HG02763 (cell line): ENCODE measurements around the gene CCDC102B.
A peak's percentile ranks its signal among the peaks of the same experiment; 100 is the strongest.
"Not testable (repeated sequence)": the region's sequence is repeated elsewhere in the genome, so short reads cannot be mapped to it uniquely, and the experiment has no call there.

Experiments used
- ATAC-seq: cut with Tn5 transposase; IDR thresholded peaks from one replicate; pipeline ENCODE4 v1.9.1; 2021; ENCODE audit warnings: mild to moderate bottlenecking, moderate library complexity; ENCODE audit not compliant: unreplicated experiment

CCDC102B gene

GRCh38 chr18:68893354-68893753, 95.5 kb downstream of the CCDC102B start:
- no peak for ATAC-seq

DNA sequence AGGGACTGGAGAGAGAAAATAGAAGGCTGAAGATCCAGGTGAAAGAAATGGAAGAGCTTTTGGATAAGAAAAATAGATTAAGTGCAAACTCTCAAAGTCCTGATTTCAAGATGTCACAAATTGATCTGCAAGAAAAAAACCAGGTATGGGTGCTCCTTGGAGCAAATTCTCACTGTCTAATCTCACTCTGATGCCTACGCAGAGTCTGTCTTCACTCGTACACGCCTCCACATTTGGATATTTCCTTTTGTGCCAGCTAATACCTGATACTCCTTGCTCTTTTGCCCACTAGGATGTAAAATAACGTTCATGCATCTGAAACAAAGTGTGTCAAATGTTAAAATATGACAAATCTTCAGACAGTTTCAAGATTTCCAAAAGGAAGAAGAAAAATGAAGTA, 99.4 kb downstream of the CCDC102B start:
- no peak for ATAC-seq

DNA sequence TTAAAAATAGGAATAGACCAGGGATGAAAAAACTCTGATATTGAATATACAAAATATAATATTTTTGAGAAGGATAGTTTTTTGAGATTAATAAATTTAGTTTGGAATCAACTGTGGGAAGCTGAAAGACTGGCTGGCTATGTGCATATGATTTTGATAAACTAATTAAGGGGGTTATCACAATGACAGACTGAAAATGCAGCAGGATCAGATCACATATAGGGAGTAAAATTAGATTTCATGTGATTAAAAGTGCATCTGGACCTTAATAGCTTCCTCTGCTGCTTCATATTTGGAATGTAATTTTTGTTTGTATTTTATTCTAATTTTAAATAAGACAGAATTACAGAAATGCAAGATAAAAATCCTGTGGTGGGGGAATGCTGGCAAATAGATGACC, 111.7 kb downstream of the CCDC102B start:
- no peak for ATAC-seq

DNA sequence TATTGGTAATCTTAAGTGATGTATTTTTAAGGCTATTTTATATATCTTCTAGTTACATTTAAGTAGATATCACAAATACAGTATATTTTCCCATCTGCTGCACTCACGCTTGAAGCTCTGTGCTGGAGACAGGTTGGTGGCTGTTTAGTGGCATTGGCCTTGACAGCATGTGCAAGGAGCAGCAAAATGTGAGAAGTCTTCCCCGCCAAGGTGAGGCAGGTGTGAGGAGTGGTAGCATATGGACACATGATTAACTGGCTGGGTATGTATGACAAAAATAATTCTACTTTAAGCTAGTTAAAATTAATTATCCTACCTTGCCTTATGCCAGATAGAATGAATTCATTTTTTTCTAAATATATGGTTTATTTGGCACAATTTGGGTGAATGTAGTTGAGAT, 117.2 kb downstream of the CCDC102B start:
- no peak for ATAC-seq

GRCh38 chr18:68916734-68917133, 118.9 kb downstream of the CCDC102B start:
- ATAC-seq: no peak

DNA sequence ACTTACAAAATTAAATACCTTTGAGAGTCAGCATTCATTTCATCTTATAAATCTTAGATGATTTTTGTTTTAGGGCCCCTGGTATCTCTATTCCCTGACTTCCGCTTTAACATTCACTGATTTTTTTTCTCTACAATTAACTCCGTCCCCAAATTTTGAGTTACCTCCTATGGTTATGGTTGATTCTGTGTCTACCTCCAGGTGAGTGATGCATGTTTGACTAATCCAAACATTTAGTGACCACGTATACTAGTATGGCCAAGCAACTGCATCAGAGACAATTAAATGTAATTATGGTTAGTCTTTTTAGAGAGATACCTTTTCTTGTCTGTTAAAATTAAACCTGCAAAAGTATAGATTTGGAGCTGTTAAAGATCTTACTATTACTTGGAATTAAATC, 120.3 kb downstream of the CCDC102B start:
- no peak for ATAC-seq

- ATAC-seq: no peak
These were observed 122.0 kb downstream of the CCDC102B start for GRCh38 chr18:68919900-68920299.

GRCh38 chr18:68922392-68922791, 124.5 kb downstream of the CCDC102B start:
- no peak for ATAC-seq

DNA sequence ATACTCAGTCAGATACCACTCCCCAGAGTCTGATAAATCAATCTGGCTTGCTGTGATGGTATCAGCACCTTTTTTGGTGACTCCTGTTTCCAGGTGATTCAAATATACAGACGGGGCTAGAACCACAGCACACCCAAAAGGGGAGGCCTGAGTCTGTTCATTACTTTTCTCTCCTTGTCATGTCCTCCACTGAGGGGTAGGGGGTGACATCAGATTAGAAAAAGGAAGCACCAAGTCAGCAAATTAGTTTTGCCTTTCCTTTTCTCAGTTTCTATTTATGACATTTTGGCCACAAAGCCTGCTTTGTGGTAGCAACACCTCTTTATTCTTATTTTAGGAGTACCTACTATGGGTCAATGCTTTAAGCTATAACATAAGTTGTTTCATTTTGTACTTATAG, 127.4 kb downstream of the CCDC102B start:
- ATAC-seq: peak; percentile 76

GRCh38 chr18:68928762-68929675, 131.1 kb downstream of the CCDC102B start:
- ATAC-seq: no peak

DNA sequence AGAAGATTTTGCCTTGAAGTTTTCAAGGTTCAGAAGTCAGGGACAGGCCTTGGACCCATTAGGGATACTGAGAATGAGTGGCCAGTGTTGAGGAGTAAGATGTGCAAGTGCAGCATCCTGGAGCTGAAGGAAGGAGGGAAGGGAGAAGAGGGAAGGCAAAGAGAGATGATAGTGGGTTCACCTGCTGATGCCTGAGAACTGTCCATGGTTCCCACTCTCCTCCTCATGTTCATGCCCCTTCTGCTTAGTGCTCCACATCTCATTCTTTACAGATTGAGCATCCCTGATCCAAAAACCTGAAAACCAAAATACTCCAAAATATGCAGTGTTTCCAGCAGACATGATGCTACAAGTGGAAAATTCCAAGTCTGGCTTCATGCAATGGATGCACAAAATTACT, 137.8 kb downstream of the CCDC102B start:
- ATAC-seq: no peak

- ATAC-seq: peak; percentile 70
These were observed 139.2 kb downstream of the CCDC102B start for GRCh38 chr18:68937029-68937599.

DNA sequence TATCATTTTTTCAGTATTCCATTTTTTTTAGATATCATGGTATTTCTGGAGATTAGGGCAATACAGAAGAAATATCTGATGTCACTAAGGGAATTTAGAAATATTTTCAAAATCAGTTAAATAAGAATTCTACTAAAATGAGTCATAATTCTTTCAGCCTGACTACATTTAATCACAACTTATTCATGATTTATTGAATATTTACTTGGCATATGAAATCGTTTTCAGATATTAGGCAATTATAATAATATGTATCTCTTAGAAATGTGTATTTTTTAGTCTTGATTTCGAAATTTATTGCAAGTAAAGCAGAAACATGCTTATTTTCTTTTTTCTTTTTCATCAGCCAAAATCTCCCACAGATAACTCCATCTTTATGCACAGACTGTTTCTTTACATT, 142.2 kb downstream of the CCDC102B start:
- ATAC-seq: no peak

- peak; percentile 48 for ATAC-seq
These were observed 142.9 kb downstream of the CCDC102B start for GRCh38 chr18:68940754-68941153.

DNA sequence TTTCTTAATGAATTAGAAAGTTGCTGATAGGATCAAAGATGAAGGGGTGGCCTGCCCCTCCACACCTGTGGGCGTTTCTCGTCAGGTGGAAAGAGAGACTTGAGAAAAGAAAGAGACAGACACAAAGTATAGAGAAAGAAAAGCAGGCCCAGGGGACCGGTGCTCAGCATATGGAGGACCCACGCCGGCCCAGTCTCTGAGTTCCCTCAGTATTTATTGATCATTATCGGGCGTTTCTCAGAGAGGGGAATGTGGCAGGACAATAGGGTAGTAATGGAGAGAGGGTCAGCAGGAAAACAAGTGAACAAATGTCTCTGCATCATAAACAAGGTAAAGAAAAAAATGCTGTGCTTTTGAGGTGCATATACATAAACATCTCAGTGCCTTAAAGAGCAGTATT, 144.3 kb downstream of the CCDC102B start:
- no peak for ATAC-seq

DNA sequence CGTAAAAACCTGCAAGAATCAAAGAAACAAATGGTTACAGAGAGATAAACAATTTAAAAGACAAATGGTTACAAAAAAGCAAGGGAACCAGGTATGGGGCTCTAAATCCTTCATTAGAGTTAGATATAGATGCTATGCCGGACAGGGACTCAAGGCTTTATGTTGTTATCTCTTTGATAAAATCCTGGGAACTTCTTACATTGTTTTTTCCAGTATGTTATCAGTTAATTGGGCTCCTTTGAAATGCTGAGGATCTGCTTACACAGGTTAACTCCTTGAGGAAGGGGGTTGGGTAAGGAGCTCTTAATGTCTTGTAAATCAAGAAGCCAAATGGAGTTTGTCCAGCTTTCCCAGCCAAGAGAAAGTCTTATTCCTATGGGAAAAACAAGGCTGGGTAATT, 146.0 kb downstream of the CCDC102B start:
- not testable (repeated sequence) for ATAC-seq

- no peak for ATAC-seq
These were observed 146.4 kb downstream of the CCDC102B start for GRCh38 chr18:68944330-68944729.

DNA sequence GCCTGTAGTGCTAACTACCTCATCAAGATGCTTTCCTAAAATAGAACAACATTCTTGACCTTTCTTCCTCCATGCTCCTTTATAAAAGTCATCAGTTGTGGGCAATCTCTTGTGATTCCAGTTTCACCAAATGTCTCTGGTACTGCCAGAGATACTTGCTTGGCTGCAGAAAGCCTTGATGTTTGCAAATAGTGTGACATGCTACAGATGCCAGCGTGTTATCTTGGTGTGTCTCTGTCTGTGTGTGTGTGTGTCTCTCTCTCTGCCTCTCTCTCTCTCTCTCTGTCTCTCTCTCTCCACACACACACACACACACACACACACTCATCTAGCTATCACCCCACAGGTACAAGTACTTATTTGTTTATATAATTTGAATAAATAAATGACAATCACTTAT, 146.9 kb downstream of the CCDC102B start:
- ATAC-seq: no peak

- no peak for ATAC-seq
These were observed 150.7 kb downstream of the CCDC102B start for GRCh38 chr18:68948622-68949021.

GRCh38 chr18:68954738-68955137, 156.9 kb downstream of the CCDC102B start:
- no peak for ATAC-seq

- no peak for ATAC-seq
These were observed 158.8 kb downstream of the CCDC102B start for GRCh38 chr18:68956650-68957049.

DNA sequence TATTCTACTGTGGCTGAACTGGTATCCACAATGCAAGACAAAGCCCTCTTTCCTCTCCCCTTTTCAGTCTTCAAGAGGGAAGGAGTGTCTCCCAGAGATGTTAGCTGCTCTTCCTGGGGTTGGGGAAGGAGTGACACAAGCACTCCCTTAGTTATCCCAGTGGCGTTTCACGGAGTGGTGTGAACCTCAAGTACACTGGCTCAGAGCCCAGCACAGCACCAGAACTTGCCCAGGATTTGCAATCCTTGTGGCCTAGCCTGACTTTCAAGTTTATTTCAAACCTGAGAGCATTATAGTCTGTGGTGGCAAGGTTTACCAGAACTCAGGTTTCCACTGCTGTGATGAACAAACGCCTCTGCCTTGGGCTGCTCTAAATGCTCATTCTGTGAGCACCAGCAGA, 162.5 kb downstream of the CCDC102B start:
- ATAC-seq: no peak
